Esophagus muscularis mucosa (tissue), 4 donors: ENCODE measurements around the gene NPEPPS. TPM values are rescaled to one million over a fixed set of nuclear protein-coding genes. Genes with fewer than 3 reads are reported as not detected.

Experiments
- DNase-seq: peaks from one replicate; pipeline ENCODE4 v3.0.0-alpha.2; 2017; ENCODE audit errors: extremely low spot score
- H3K27ac ChIP-seq, 4 donors: fragments of 200-600 bp; sonication (generic); replicated peaks in 1 of 4; 1 replicate in 3 of 4; 2 replicates in 1 of 4; pipeline ENCODE4 v1.5.1; 2016 to 2019; ENCODE audit warnings: mild to moderate bottlenecking in 1 of 4
- H3K27me3 ChIP-seq, 4 donors: fragments of 200-600 bp; sonication (generic); one replicate each; pipeline versions ENCODE4 v1.5.1 to v1.6.0; 2016 to 2019
- H3K36me3 ChIP-seq, 4 donors: fragments of 200-600 bp; sonication (generic); one replicate each; pipeline ENCODE4 v1.5.1; 2016 to 2019
- H3K4me1 ChIP-seq, 4 donors: fragments of 200-600 bp; sonication (generic); one replicate each; pipeline ENCODE4 v1.5.1; 2016 to 2019
- H3K4me3 ChIP-seq, 4 donors: fragments of 200-600 bp; sonication (generic); 1 replicate in 2 of 4; 2 replicates in 2 of 4; pipeline ENCODE4 v1.5.1; 2016 to 2019; ENCODE audit warnings: mild to moderate bottlenecking in 4 of 4, moderate library complexity in 1 of 4
- H3K9me3 ChIP-seq, 4 donors: fragments of 200-600 bp; sonication (generic); 1 replicate in 3 of 4; 2 replicates in 1 of 4; pipeline ENCODE4 v1.5.1; 2016 to 2019
- EP300 ChIP-seq: sonication (generic); formaldehyde crosslinking; IDR thresholded peaks from one replicate; pipeline ENCODE4 v1.6.1; 2017; ENCODE audit warnings: antibody characterized with exemption
- POLR2A ChIP-seq: fragments of 450-650 bp; IDR thresholded peaks from one replicate; pipeline ENCODE4 v1.6.1; 2017; ENCODE audit warnings: antibody characterized with exemption, moderate library complexity, mild to moderate bottlenecking, low read depth
- POLR2AphosphoS5 ChIP-seq, 2 donors: sonication (generic); formaldehyde crosslinking; IDR thresholded peaks; one replicate each; pipeline ENCODE4 v1.6.1; 2017; ENCODE audit warnings: antibody characterized with exemption in 2 of 2
- WGBS: methylation state at CpG from one replicate; pipeline ENCODE4 v1.1.5; 2018; 5-methylcytosine and 5-hydroxymethylcytosine counted together
- intact Hi-C: fragments of 100-400 bp; cut with DNase I; formaldehyde crosslinking; loops from one replicate; pipeline ENCODE4 v1.15.1; 2023
- total RNA-seq, 4 donors: library from RNA; depleted of rRNA; stranded (reverse); fragments of >200 nt; gene quantifications; one replicate each; pipeline versions ENCODE4 v1.1.0 to v1.2.1, GENCODE V29; 2016
- TF ChIP-seq, protein P1 (sequence below), 3 experiments: fragments of 200-600 bp in 2 of 3; fragments of 450-650 bp in 1 of 3; sonication (generic) in 2 of 3; IDR thresholded peaks; one replicate each; pipeline ENCODE4 v1.5.1; 2017 to 2019; ENCODE audit warnings: antibody characterized with exemption in 3 of 3, mild to moderate bottlenecking in 2 of 3, moderate library complexity in 1 of 3

NPEPPS gene
- total RNA-seq, 4 donors from 2014 or later, result 73.7 to 120 (median 86.5) TPM

DNA sequence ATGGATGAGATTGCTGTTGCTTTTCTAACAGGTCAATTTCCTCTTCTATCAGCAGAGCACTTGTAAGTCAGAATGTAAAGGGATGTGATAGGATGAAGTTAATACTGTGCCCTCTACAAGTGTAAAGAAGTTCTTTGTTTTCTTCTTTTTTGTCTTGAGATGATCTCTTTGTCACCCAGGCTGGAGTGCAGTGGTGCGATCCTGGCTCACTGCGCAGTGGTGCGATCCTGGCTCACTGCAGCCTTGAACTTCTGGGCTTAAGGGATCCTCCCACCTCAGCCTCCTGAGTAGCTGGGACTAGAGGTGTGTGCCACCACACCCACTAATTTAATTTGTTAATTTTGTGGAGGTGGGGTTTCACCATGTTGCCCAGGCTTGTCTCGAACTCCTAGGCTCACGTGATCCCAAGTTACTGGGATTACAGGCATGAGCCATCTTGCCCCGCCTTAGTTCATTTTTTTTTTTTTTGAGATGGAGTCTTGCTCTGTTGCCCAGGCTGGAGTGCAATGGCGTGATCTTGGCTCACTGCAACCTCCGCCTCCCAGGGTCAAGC, 97.2 kb downstream of the NPEPPS start:
- TF ChIP-seq POLR2AphosphoS5 (IDR thresholded peaks at IDR 0.05) (no peak), EP300 (no peak), POLR2A (no peak)
- TF ChIP-seq, protein P1, sequence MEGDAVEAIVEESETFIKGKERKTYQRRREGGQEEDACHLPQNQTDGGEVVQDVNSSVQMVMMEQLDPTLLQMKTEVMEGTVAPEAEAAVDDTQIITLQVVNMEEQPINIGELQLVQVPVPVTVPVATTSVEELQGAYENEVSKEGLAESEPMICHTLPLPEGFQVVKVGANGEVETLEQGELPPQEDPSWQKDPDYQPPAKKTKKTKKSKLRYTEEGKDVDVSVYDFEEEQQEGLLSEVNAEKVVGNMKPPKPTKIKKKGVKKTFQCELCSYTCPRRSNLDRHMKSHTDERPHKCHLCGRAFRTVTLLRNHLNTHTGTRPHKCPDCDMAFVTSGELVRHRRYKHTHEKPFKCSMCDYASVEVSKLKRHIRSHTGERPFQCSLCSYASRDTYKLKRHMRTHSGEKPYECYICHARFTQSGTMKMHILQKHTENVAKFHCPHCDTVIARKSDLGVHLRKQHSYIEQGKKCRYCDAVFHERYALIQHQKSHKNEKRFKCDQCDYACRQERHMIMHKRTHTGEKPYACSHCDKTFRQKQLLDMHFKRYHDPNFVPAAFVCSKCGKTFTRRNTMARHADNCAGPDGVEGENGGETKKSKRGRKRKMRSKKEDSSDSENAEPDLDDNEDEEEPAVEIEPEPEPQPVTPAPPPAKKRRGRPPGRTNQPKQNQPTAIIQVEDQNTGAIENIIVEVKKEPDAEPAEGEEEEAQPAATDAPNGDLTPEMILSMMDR (IDR thresholded peaks at IDR 0.05), result no peak
- H3K27me3 ChIP-seq, result no peaks in the 10 kb centered on the region
- H3K27ac ChIP-seq, result no peak overlapping the region
- intact Hi-C loops, result no loop called here
- 90% methylated on average over 5 of the region's 8 CpGs for WGBS
- no peak for DNase-seq
- H3K36me3 ChIP-seq, result peaks cover 9 to 27% (median 12%) of the 10 kb centered on the region in 4 donors
- H3K4me1 ChIP-seq, result peaks cover 0 to 16% (median 5%) of the 10 kb centered on the region in 4 donors
- no peaks in the 10 kb centered on the region for H3K9me3 ChIP-seq
- no peak overlapping the region for H3K4me3 ChIP-seq

GRCh38 chr17:47629826-47630225, 98.9 kb downstream of the NPEPPS start:
- intact Hi-C loops, result no loop called here
- no peak for DNase-seq
- TF ChIP-seq POLR2A, result no peak
- Histone ChIP-seq H3K4me3 (no peak overlapping the region), H3K27me3 (no peaks in the 10 kb centered on the region), H3K27ac (no peak overlapping the region), H3K9me3 (no peaks in the 10 kb centered on the region), H3K36me3 (peaks cover 0 to 16% (median 0%) of the 10 kb centered on the region in 4 donors), H3K4me1 (peaks cover 0 to 18% (median 8%) of the 10 kb centered on the region in 4 donors)
- WGBS, result 77% methylated on average over 4 of the region's 5 CpGs

DNA sequence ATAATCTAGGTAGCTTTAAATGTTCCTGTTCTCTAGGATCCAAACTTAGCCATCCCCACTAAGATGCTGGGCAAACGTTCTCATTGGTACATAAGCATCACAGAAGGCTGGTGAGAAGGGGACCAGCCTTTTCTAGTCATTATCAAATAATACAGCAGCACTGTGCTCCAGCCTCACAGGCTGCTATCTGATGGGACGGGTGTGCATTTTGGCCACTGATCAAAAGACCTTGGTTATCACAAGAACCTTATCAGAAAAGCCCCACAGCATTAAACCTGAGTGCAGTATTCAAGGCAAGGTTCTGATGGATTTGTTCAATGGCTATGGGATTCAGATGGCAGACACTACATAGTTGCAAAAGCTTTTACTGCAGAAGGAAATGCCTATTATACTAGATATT, 99.7 kb downstream of the NPEPPS start:
- intact Hi-C loops, result no loop called here
- WGBS, result 87% methylated on average over 2 of the region's 2 CpGs
- Histone ChIP-seq H3K4me3 (no peak overlapping the region), H3K27ac (no peak overlapping the region), H3K27me3 (no peaks in the 10 kb centered on the region), H3K36me3 (peaks cover 0 to 17% (median 0%) of the 10 kb centered on the region in 4 donors), H3K9me3 (no peaks in the 10 kb centered on the region), H3K4me1 (peaks cover 0 to 18% (median 8%) of the 10 kb centered on the region in 4 donors)
- DNase-seq, result no peak
- TF ChIP-seq POLR2A (no peak), POLR2AphosphoS5 (IDR thresholded peaks at IDR 0.05) (no peak), EP300 (no peak)
- TF ChIP-seq, protein P1 (IDR thresholded peaks at IDR 0.05), result no peak

- Histone ChIP-seq H3K9me3 (no peaks in the 10 kb centered on the region), H3K4me1 (peaks cover 0 to 9% (median 8%) of the 10 kb centered on the region in 4 donors), H3K27ac (peak overlapping the region in 3 of 4 donors; percentile 11 to 42 (median 16)), H3K4me3 (no peak overlapping the region), H3K36me3 (peaks cover 0 to 27% (median 1%) of the 10 kb centered on the region in 4 donors), H3K27me3 (no peaks in the 10 kb centered on the region)
- WGBS, result 69% methylated on average over 3 of the region's 3 CpGs
- intact Hi-C loops, result no loop called here
- TF ChIP-seq POLR2A, result no peak
- no peak for DNase-seq
Observed at GRCh38 chr17:47632991-47633390, 102.1 kb downstream of the NPEPPS start.

- no peak for DNase-seq
- TF ChIP-seq, protein P1 (IDR thresholded peaks at IDR 0.05), result no peak
- TF ChIP-seq POLR2AphosphoS5 (IDR thresholded peaks at IDR 0.05) (no peak), EP300 (no peak), POLR2A (no peak)
- Histone ChIP-seq H3K36me3 (peaks cover 0 to 33% (median 1%) of the 10 kb centered on the region in 4 donors), H3K4me1 (peaks cover 0 to 9% (median 8%) of the 10 kb centered on the region in 4 donors), H3K27me3 (no peaks in the 10 kb centered on the region), H3K9me3 (no peaks in the 10 kb centered on the region), H3K4me3 (no peak overlapping the region), H3K27ac (no peak overlapping the region)
- 81% methylated on average over 1 of the region's 1 CpG for WGBS
- intact Hi-C loops, result no loop called here
Observed at GRCh38 chr17:47633996-47634395, 103.1 kb downstream of the NPEPPS start.

- no peak overlapping the region for H3K4me3 ChIP-seq
- H3K27ac ChIP-seq, result no peak overlapping the region
- TF ChIP-seq EP300, result no peak
- TF ChIP-seq, protein P1 (IDR thresholded peaks at IDR 0.05), result no peak
- no peak for TF ChIP-seq POLR2A
- TF ChIP-seq POLR2AphosphoS5 (IDR thresholded peaks at IDR 0.05), result no peak
- H3K9me3 ChIP-seq, result no peaks in the 10 kb centered on the region
- WGBS, result 100% methylated on average over 3 of the region's 3 CpGs
- H3K36me3 ChIP-seq, result peaks cover 0 to 33% (median 1%) of the 10 kb centered on the region in 4 donors
- no peaks in the 10 kb centered on the region for H3K27me3 ChIP-seq
- H3K4me1 ChIP-seq, result peaks cover 0 to 9% (median 8%) of the 10 kb centered on the region in 4 donors
- intact Hi-C loops, result no loop called here
- DNase-seq, result no peak
Observed at GRCh38 chr17:47634870-47635269, 104.0 kb downstream of the NPEPPS start.
